H1 (cell line): ENCODE measurements around the gene MINAR1. TPM values are rescaled to one million over a fixed set of nuclear protein-coding genes. Genes with fewer than 3 reads are reported as not detected.

Source experiments
- CHD7 ChIP-seq: fragments of 300-600 bp; sonication (generic); IDR thresholded peaks from 2 replicates; pipeline ENCODE4 v1.7.1; 2012; ENCODE audit warnings: low read length, moderate library complexity, mild to moderate bottlenecking, inconsistent platforms; ENCODE audit not compliant: insufficient replicate concordance
- CREB1 ChIP-seq: IDR thresholded peaks from 2 replicates; pipeline ENCODE4 v1.6.1; 2012; ENCODE audit warnings: inconsistent platforms
- E2F6 ChIP-seq: IDR thresholded peaks from 2 replicates; pipeline ENCODE4 v1.6.1; 2012; ENCODE audit warnings: inconsistent platforms
- GTF2F1 ChIP-seq: IDR thresholded peaks from 2 replicates; pipeline ENCODE4 v1.6.1; 2012; ENCODE audit warnings: low read depth, low read length, improper control_type of control experiment, borderline replicate concordance
- HDAC2 ChIP-seq, 2 experiments: fragments of 300-600 bp in 1 of 2; sonication (generic) in 1 of 2; IDR thresholded peaks; 2 replicates each; pipeline ENCODE4 v1.6.1; 2011 to 2012; ENCODE audit warnings: low read depth in 2 of 2, low read length in 2 of 2, mild to moderate bottlenecking in 2 of 2, moderate library complexity in 2 of 2, borderline replicate concordance in 1 of 2, inconsistent platforms in 1 of 2
- POLR2AphosphoS5 ChIP-seq: IDR thresholded peaks from 2 replicates; pipeline ENCODE4 v1.6.1; 2011; ENCODE audit warnings: low read depth, low read length
- SIRT6 ChIP-seq: IDR thresholded peaks from one replicate; pipeline ENCODE4 v1.7.1; 2012; ENCODE audit warnings: low read length, inconsistent platforms
- polyA plus RNA-seq, 7 experiments: library from polyadenylated mRNA; depleted of rRNA in 3 of 7; stranded (reverse) in 5 of 7; unstranded in 2 of 7; fragments of >200 nt in 5 of 7; fragments of 200-250 nt in 2 of 7; gene quantifications; 1 replicate in 5 of 7; 2 replicates in 1 of 7; 4 replicates in 1 of 7; pipeline versions ENCODE4 v1.2.1 to v1.2.3, GENCODE V29; 2011 to 2013; ENCODE audit warnings: missing spikeins in 2 of 7, mixed read lengths in 2 of 7
- total RNA-seq: library from RNA; stranded (reverse); fragmentation: NEBNext Ultra II Directional; extraction: Animal tissue kit (Norgen Biotek cat#: 25700); gene quantifications from 2 replicates; pipeline ENCODE4 v1.2.1, GENCODE V29; 2021

The MINAR1 gene
- total and polyA plus RNA-seq, 2 of the 8 experiments (the other 6 are each of a cell fraction or from before 2014, with no cell fraction given), result 0.17 to 0.67 TPM

- TF ChIP-seq CHD7 (no peak), CREB1 (no peak), HDAC2 (IDR thresholded peaks at IDR 0.05; ENCODE audit: borderline replicate concordance in 1 of 2, low read depth in 2 of 2, low read length in 2 of 2) (no peak), SIRT6 (no peak), E2F6 (no peak), GTF2F1 (no peak), POLR2AphosphoS5 (no peak)
Measured at GRCh38 chr15:79437275-79438000, 5.3 kb downstream of the MINAR1 start (continued).
